GM12878 (cell line): ENCODE data around the gene CNTLN.

Experiments
- CTCF ChIP-seq, 3 experiments: IDR thresholded peaks in 2 of 3; conservative IDR thresholded peaks in 1 of 3; 2 replicates each; pipeline ENCODE4 v1.5.1; 2011; ENCODE audit warnings: low read depth in 3 of 3, low read length in 3 of 3, mild to moderate bottlenecking in 3 of 3, control low read depth in 2 of 3, moderate library complexity in 2 of 3, inconsistent platforms in 1 of 3, mixed read lengths in 1 of 3; ENCODE audit not compliant: control insufficient read depth in 2 of 3, insufficient read depth in 1 of 3; ENCODE audit errors: extremely low read depth in 1 of 3
- EP300 ChIP-seq, 2 experiments: fragments of 150-350 bp in 1 of 2; IDR thresholded peaks; 2 replicates each; pipeline ENCODE4 v1.6.1; 2011 to 2012; ENCODE audit warnings: low read depth in 2 of 2, low read length in 2 of 2, borderline replicate concordance in 1 of 2, improper control_type of control experiment in 1 of 2, inconsistent platforms in 1 of 2; ENCODE audit not compliant: control insufficient read depth in 1 of 2
- LARP7 ChIP-seq: fragments of 450-650 bp; IDR thresholded peaks from 2 replicates; pipeline ENCODE4 v1.6.1; 2017; ENCODE audit warnings: mild to moderate bottlenecking
- MXI1 ChIP-seq: fragments of 150-350 bp; IDR thresholded peaks from 2 replicates; pipeline ENCODE4 v1.6.1; 2011; ENCODE audit warnings: low read depth, mild to moderate bottlenecking, inconsistent platforms, low read length, improper control_type of control experiment
- POLR2A ChIP-seq: IDR thresholded peaks from 2 replicates; pipeline ENCODE4 v1.6.1; 2011; ENCODE audit warnings: low read depth, mild to moderate bottlenecking, low read length
- SREBF2 ChIP-seq: IDR thresholded peaks from 2 replicates; pipeline ENCODE4 v1.6.1; 2012; ENCODE audit warnings: mild to moderate bottlenecking, low read length

GRCh38 chr9:17531642-17532254 lies 396.9 kb downstream of the CNTLN start:
- TF ChIP-seq LARP7 (no peak), SREBF2 (no peak), CTCF (IDR thresholded peaks at IDR 0.05 in 2 of 3, conservative IDR thresholded peaks at IDR 0.05 in 1 of 3; ENCODE audit: control insufficient read depth in 2 of 3, extremely low read depth in 1 of 3, insufficient read depth in 1 of 3, low read depth in 3 of 3, low read length in 3 of 3) (peak; percentile 47 to 59 (median 53); a peak in 5 of 6 replicates), EP300 (IDR thresholded peaks at IDR 0.05; ENCODE audit: borderline replicate concordance in 1 of 2, control insufficient read depth in 1 of 2, low read depth in 2 of 2, low read length in 2 of 2) (no peak), MXI1 (no peak), POLR2A (no peak)
